CD4-positive, alpha-beta T cell treated with Interleukin-17A for 1 hour (primary cell): Measurements from ENCODE around the gene LPP.

Experiments used
- DNase-seq: peaks from one replicate; pipeline ENCODE4 v3.0.0-alpha.2; 2020

The LPP gene

DNA sequence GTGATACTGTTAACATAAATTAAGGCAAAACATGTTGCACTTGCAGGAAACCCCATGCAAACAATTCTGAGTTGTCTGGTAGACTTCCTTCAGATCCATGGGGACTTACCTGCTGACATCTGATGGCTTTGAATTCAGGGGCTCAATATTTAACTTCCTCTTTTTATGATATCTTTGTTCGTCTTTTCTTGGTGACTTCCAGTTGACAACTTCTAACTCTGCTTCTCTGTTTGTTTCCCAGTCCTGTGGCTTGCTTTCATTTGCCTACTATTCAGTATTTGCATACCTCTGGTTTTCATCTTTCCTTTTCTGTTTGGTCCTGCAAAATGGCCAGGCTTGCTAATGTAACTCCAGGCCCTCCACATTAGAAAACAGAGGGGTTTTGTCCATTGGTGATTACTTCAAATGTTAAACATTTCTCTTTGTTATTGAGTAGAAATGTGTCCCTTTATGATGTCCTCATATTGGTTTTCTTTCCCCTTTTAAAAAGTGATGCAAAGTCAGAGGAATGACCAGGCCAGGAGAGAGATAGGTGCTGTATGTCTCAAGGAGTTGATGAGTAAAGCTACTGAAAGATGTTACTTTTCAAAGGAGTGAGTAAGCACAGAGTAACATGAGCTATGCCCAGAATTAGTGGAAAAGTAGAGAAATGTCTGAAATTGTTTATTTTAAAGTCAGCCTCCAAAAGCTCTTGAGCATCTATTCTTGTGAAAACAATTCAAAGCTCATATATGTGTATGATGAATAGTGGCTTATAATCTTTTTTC lies 335.9 kb downstream of the LPP start:
- no peak for DNase-seq

- no peak for DNase-seq
Observed at GRCh38 chr3:188490416-188490815, 336.5 kb downstream of the LPP start.

DNA sequence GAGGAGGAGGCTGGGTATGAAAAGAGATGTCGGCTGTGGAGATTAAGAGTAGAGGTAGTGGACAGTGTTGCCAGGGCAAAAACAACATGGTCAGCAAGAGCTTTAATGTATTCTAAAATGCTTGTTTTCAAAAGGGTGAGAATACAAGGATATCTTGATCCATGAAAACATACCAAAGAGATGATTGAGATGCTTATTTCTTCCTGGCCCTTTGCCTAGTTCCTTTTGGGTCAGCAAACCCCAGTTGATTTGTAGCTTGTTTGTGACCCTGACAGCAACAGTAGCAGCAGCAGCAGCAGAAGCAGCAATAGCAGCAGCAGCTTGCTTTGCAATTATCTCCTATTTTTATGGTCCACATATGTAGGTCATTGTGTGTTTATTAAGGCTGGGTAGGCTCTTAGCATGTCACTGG lies 337.3 kb downstream of the LPP start:
- DNase-seq, result no peak

GRCh38 chr3:188496390-188496789 lies 342.4 kb downstream of the LPP start:
- no peak for DNase-seq

GRCh38 chr3:188497021-188497420 lies 343.1 kb downstream of the LPP start:
- no peak for DNase-seq

DNA sequence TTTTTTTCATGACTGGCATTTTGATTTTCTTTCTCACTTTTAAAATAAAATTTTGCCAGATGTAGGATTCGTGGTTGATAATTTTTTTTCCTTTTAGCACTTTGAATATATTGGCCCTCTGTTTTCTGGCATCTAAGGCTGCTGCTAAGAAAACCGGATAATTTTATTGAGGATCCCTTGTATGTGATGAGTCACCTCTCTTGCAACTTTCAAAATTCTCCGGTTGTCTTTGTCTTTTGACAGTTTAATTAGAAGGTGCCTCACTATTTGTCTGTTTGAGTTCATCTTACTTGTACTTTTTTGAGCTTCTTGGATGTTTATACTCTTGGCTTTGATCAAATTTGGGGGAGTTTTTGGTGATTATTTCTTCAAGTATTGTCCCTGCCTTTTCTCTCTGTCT lies 349.7 kb downstream of the LPP start:
- no peak for DNase-seq

GRCh38 chr3:188505151-188505550 lies 351.2 kb downstream of the LPP start:
- DNase-seq, result no peak

GRCh38 chr3:188505911-188506310 lies 352.0 kb downstream of the LPP start:
- DNase-seq, result no peak

- DNase-seq, result no peak
Observed at GRCh38 chr3:188506446-188506845, 352.5 kb downstream of the LPP start.

- peak; percentile 4 for DNase-seq
Observed at GRCh38 chr3:188507244-188507720, 353.3 kb downstream of the LPP start.

- DNase-seq, result no peak
Observed at GRCh38 chr3:188508454-188508853, 354.5 kb downstream of the LPP start.

DNA sequence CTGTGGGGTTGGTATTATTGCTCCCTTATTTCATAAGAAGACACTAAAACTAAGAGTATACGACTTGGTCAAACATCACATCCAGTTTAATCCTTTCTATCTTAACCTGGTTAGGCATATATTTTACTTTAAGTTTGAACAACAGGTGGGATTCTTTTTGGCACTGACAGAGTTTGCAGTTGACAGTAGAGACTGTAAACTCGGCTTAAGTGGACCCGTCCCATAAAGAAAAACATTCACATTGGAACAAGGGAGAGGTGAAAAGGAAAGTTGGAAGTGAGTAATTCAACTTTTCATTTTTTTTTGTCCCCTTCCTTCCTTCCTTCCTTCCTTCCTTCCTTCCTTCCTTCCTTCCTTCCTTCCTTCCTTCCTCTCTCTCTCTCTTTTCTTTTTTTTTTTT lies 355.4 kb downstream of the LPP start:
- no peak for DNase-seq

DNA sequence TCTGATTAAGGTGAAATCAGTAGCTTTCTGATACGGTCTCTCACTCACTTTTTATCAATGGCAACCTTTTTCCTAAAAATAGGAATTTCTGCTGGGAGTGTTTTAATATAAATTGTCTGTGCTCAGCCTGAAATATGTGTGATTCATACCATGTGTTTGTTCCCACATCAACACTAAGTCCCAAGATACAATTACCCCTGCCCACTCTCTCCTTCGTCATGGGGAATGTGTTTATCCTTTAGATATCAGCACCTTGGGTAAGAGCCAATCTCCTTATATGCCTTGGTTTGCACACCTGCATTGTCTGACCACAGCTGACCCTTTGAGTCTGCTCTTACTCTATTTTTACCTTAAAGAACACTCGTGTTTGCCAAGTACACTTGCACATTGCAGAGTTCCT lies 356.4 kb downstream of the LPP start:
- DNase-seq, result no peak

- no peak for DNase-seq
Observed at GRCh38 chr3:188513662-188514328, 359.8 kb downstream of the LPP start.

DNA sequence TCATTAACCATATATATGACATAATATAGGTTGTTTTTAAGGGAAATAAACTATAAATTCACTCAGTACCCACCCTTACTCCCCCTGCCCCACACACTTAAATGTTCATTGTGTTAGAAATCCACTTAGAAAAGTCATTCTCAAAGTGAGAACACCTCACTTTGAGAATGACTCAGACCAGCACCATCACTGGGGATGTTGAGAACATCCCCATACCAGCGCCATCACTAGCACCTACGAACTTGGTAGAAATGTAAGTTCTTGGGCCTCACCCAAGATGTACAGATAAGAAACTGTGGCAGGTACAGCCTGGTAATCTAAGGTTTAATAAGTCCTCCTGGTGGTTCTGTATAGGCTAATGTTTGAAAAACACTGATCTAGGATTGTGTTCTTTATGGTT lies 362.6 kb downstream of the LPP start:
- DNase-seq, result no peak

GRCh38 chr3:188518416-188518815 lies 364.5 kb downstream of the LPP start:
- no peak for DNase-seq

DNA sequence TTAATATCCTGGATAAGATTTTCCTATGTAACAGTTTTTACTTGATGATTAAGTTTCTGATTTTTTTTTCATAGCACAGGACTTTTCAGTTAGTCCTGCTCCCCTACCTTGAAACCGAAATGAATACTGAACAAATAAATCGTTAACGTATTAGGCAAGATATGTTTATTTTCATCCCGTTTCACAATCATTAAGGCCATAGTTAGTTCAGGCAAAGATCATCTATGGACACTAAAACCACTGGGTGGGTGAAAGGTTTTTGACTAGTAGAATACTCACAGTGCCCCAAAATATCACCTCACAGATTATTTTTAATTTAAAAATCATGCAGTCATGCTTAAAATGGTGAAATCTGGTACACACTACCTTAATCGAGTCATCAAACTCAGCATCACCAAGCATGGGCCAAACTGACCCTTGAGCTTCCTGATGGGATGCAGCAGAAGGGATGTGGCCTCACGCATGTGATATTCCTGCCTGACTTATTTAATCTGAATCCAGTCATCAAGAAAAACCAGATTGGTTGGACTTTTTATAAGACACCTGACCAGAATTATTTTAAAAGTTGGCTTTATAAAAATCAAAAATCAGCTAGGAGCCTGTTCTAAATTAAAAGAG lies 365.0 kb downstream of the LPP start:
- DNase-seq, result no peak

- DNase-seq, result no peak
Observed at GRCh38 chr3:188520466-188520865, 366.5 kb downstream of the LPP start.

GRCh38 chr3:188522115-188522514 lies 368.2 kb downstream of the LPP start:
- no peak for DNase-seq

DNA sequence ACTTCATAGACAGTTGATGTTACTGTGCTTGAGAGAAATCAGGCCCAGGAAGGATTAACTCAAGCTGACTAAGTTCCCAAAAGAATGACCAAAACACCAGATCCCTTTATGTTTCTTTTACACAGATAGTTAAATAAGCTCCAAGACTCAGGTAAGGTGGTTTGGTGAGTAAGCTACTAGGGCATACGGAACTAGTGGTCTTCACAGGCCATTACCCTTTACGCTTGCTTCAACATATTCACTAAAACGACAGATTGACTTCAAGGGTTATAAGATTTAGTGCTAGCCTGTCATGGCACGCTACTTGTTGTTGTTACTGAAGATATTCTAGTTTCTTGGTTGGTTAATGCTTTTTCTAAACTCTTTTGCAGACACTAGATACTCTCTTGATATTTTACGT lies 369.3 kb downstream of the LPP start:
- DNase-seq, result no peak

GRCh38 chr3:188524052-188524451 lies 370.1 kb downstream of the LPP start:
- DNase-seq, result no peak

DNA sequence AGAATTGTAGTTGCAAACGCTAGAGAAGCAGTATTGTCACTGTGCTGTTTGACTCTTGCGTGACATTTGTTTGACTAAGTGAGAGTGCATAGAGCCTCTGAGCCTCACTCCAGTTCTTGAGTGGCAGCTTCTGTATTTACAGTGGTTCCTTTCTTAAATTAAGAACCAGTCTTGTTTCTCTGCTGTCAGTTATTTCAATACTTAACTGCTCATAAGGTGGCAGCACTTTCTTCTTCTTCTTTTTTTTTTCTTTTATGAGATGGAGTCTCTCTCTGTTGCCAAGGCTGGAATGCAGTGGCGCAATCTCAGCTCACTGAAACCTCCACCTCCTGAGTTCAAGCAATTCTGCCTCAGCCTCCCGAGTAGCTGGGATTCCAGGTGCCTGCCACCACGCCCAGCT lies 372.1 kb downstream of the LPP start:
- no peak for DNase-seq

DNA sequence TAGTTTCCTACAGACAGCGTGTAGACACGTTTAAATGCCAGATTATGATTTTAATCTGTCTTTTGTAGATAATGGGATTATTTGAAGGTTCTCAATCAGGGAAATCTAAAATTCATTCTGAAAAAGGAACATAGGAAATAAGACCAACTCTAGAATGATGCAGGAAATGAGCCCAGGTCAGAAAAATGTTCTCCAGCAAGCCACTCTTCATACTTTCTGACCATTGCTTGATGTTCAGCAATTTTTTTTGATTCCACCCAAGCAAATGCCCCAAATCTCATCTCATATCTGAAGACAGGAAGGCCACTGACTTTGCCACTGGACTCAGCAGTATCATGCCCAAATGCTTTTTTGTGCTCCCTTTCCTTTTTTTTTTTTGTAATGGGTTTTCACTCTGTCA lies 373.4 kb downstream of the LPP start:
- no peak for DNase-seq

- DNase-seq, result no peak
Observed at GRCh38 chr3:188528396-188528795, 374.4 kb downstream of the LPP start.
